CD14-positive monocyte (primary cell): ENCODE measurements around the gene MLF2. TPM values are rescaled to one million over a fixed set of nuclear protein-coding genes. Genes with fewer than 3 reads are reported as not detected.

ENCODE experiments used
- DNase-seq, 3 donors: peaks; one replicate each; pipeline ENCODE4 v3.0.0-alpha.2; 2011 to 2022
- H2AFZ ChIP-seq: 2 replicates; pipeline ENCODE4 v1.6.0; 2012; ENCODE audit warnings: mild to moderate bottlenecking, low read depth, low read length, inconsistent platforms; ENCODE audit not compliant: insufficient read depth, poor library complexity, severe bottlenecking
- H3K27ac ChIP-seq, 2 donors: 1 replicate in 1 of 2; 2 replicates in 1 of 2; pipeline ENCODE4 v1.5.1; 2012 to 2013; ENCODE audit warnings: low read length in 2 of 2, control low read depth in 1 of 2, inconsistent platforms in 1 of 2, low read depth in 1 of 2, mild to moderate bottlenecking in 1 of 2
- H3K27me3 ChIP-seq, 2 donors: one replicate each; pipeline versions ENCODE4 v1.6.0 to v1.6.1; 2011 to 2013; ENCODE audit warnings: low read length in 2 of 2; ENCODE audit not compliant: control insufficient read depth in 2 of 2, insufficient read depth in 2 of 2
- H3K36me3 ChIP-seq, 2 donors: replicated peaks in 1 of 2; 1 replicate in 1 of 2; 2 replicates in 1 of 2; pipeline versions ENCODE4 v1.5.1 to v1.6.1; 2012 to 2013; ENCODE audit warnings: low read length in 2 of 2, control low read depth in 1 of 2, inconsistent platforms in 1 of 2, mild to moderate bottlenecking in 1 of 2; ENCODE audit not compliant: insufficient read depth in 2 of 2, control insufficient read depth in 1 of 2
- H3K4me1 ChIP-seq, 2 donors: 1 replicate in 1 of 2; 2 replicates in 1 of 2; pipeline versions ENCODE4 v1.5.1 to v1.6.1; 2012 to 2013; ENCODE audit warnings: low read length in 2 of 2, control low read depth in 1 of 2, inconsistent platforms in 1 of 2, mild to moderate bottlenecking in 1 of 2, moderate library complexity in 1 of 2; ENCODE audit not compliant: insufficient read depth in 2 of 2, control insufficient read depth in 1 of 2
- H3K4me2 ChIP-seq: replicated peaks from 2 replicates; pipeline ENCODE3; 2012; ENCODE audit warnings: low read length, moderate library complexity, mild to moderate bottlenecking; ENCODE audit not compliant: poor library complexity, severe bottlenecking; ENCODE audit errors: extremely low read depth
- H3K4me3 ChIP-seq, 3 experiments: fragments of 200-600 bp in 1 of 3; sonication (generic) in 1 of 3; replicated peaks in 1 of 3; 1 replicate in 2 of 3; 2 replicates in 1 of 3; pipeline ENCODE4 v1.5.1; 2011 to 2013; ENCODE audit warnings: low read length in 3 of 3, mild to moderate bottlenecking in 3 of 3, control low read depth in 2 of 3, low read depth in 2 of 3, inconsistent platforms in 1 of 3, moderate library complexity in 1 of 3
- H3K79me2 ChIP-seq: 2 replicates; pipeline ENCODE4 v1.6.0; 2012; ENCODE audit warnings: mild to moderate bottlenecking, control low read depth, inconsistent platforms, low read length, moderate library complexity; ENCODE audit not compliant: insufficient read depth
- H3K9ac ChIP-seq: 2 replicates; pipeline ENCODE4 v1.6.0; 2017; ENCODE audit warnings: low read length, mild to moderate bottlenecking; ENCODE audit not compliant: insufficient read depth, poor library complexity, severe bottlenecking
- H3K9me3 ChIP-seq, 2 donors: replicated peaks in 1 of 2; 1 replicate in 1 of 2; 2 replicates in 1 of 2; pipeline versions ENCODE4 v1.5.1 to v1.6.1; 2012 to 2013; ENCODE audit warnings: low read length in 2 of 2, control low read depth in 1 of 2; ENCODE audit not compliant: control insufficient read depth in 1 of 2, insufficient read depth in 1 of 2
- H4K20me1 ChIP-seq: 2 replicates; pipeline ENCODE4 v1.6.0; 2012; ENCODE audit warnings: mild to moderate bottlenecking, low read length, control low read depth, moderate library complexity; ENCODE audit not compliant: insufficient read depth
- H3K27ac Mint-ChIP-seq, 7 donors: one replicate each; pipeline ENCODE4 v1.8.0; 2020; ENCODE audit warnings: mild to moderate bottlenecking in 7 of 7, mixed read lengths in 7 of 7, moderate library complexity in 6 of 7, inconsistent platforms in 2 of 7
- H3K27me3 Mint-ChIP-seq, 3 donors: one replicate each; pipeline ENCODE4 v1.8.0; 2021 to 2022; ENCODE audit warnings: low read depth in 3 of 3, mild to moderate bottlenecking in 3 of 3, mixed read lengths in 3 of 3, moderate library complexity in 3 of 3, inconsistent platforms in 1 of 3
- H3K36me3 Mint-ChIP-seq, 2 donors: one replicate each; pipeline ENCODE4 v1.8.0; 2020; ENCODE audit warnings: mixed read lengths in 2 of 2, inconsistent platforms in 1 of 2, mild to moderate bottlenecking in 1 of 2
- H3K4me1 Mint-ChIP-seq: one replicate; pipeline ENCODE4 v1.8.0; 2020; ENCODE audit warnings: mild to moderate bottlenecking, mixed read lengths
- H3K4me3 Mint-ChIP-seq, 2 donors: one replicate each; pipeline ENCODE4 v1.8.0; 2020; ENCODE audit warnings: mild to moderate bottlenecking in 2 of 2, mixed read lengths in 2 of 2, moderate library complexity in 1 of 2
- H3K9me3 Mint-ChIP-seq, 7 donors: one replicate each; pipeline ENCODE4 v1.8.0; 2020 to 2022; ENCODE audit warnings: mixed read lengths in 7 of 7, mild to moderate bottlenecking in 6 of 7, moderate library complexity in 6 of 7, inconsistent platforms in 2 of 7
- CTCF ChIP-seq: fragments of 200-600 bp; IDR thresholded peaks from one replicate; pipeline ENCODE4 v1.8.0; 2022; ENCODE audit warnings: antibody characterized with exemption, mild to moderate bottlenecking
- WGBS: methylation state at CpG from one replicate; pipeline ENCODE4 v1.1.5; 2013; ENCODE audit warnings: missing lambda C conversion rate; ENCODE audit not compliant: insufficient coverage; 5-methylcytosine and 5-hydroxymethylcytosine counted together
- intact Hi-C, 2 donors: fragments of 100-400 bp; cut with micrococcal nuclease; formaldehyde crosslinking; loops; one replicate each; pipeline versions ENCODE4 v1.15.0 to v1.15.1; 2023
- polyA plus RNA-seq, 3 donors: library from polyadenylated mRNA; depleted of rRNA in 1 of 3; unstranded in 2 of 3; stranded (reverse) in 1 of 3; fragments of 300-500 nt in 2 of 3; fragments of >200 nt in 1 of 3; fragmentation: Illumina TruSeq in 2 of 3; gene quantifications; 1 replicate in 2 of 3; 2 replicates in 1 of 3; pipeline ENCODE4 v1.2.3, GENCODE V29; 2012 to 2021

MLF2 gene
- polyA plus RNA-seq, 3 donors: 113 to 211 (median 140) TPM

GRCh38 chr12:6787309-6787708, 34.4 kb upstream of the MLF2 start:
- Histone ChIP-seq H2AFZ (no peak overlapping the region), H3K27ac (peak overlapping the region in 1 of 2 donors; percentile 7), H3K9me3 (no peaks in the 10 kb centered on the region), H3K36me3 (no peaks in the 10 kb centered on the region), H3K4me2 (no peak overlapping the region), H3K4me3 (no peak overlapping the region), H4K20me1 (no peaks in the 10 kb centered on the region), H3K27me3 (no peaks in the 10 kb centered on the region), H3K9ac (no peak overlapping the region), H3K4me1 (peaks cover 77 to 86% of the 10 kb centered on the region in 2 donors), H3K79me2 (peaks cover 31% of the 10 kb centered on the region)
- Mint-ChIP-seq H3K27ac (peak overlapping the region in 2 of 7 donors; percentile 35), H3K9me3 (no peaks in the 10 kb centered on the region), H3K4me3 (no peak overlapping the region), H3K4me1 (peaks cover 75% of the 10 kb centered on the region), H3K36me3 (peaks cover 2 to 4% of the 10 kb centered on the region in 2 donors), H3K27me3 (peaks cover 0 to 2% (median 1%) of the 10 kb centered on the region in 3 donors)
- no peak for TF ChIP-seq CTCF
- no peak for DNase-seq
- no CpG with 5 or more reads among the region's 5 CpGs for WGBS
- intact Hi-C loops: no loop called here

GRCh38 chr12:6786416-6787094, 33.6 kb upstream of the MLF2 start:
- Mint-ChIP-seq H3K27ac (peak overlapping the region in 4 of 7 donors; percentile 21 to 35 (median 32)), H3K27me3 (peaks cover 0 to 2% (median 1%) of the 10 kb centered on the region in 3 donors), H3K36me3 (peaks cover 0 to 2% of the 10 kb centered on the region in 2 donors), H3K9me3 (no peaks in the 10 kb centered on the region), H3K4me3 (no peak overlapping the region), H3K4me1 (peaks cover 67% of the 10 kb centered on the region)
- no peak for TF ChIP-seq CTCF
- peak overlapping the region; percentile 7 for H2AFZ ChIP-seq
- no peak for DNase-seq
- WGBS: 13% methylated on average over 1 of the region's 9 CpGs
- peaks cover 70 to 78% of the 10 kb centered on the region in 2 donors for H3K4me1 ChIP-seq
- no peaks in the 10 kb centered on the region for H3K27me3 ChIP-seq
- H3K4me3 ChIP-seq: no peak overlapping the region
- no peaks in the 10 kb centered on the region for H3K36me3 ChIP-seq
- intact Hi-C loops: no loop called here
- H3K27ac ChIP-seq: peak overlapping the region in 1 of 2 donors; percentile 7
- no peak overlapping the region for H3K4me2 ChIP-seq
- H3K9me3 ChIP-seq: no peaks in the 10 kb centered on the region
- H3K79me2 ChIP-seq: peaks cover 24% of the 10 kb centered on the region
- no peak overlapping the region for H3K9ac ChIP-seq
- H4K20me1 ChIP-seq: no peaks in the 10 kb centered on the region
